ENCODE measurements around the gene CGB8. TPM values are rescaled to one million over a fixed set of nuclear protein-coding genes. Genes with fewer than 3 reads are reported as not detected.

CGB8 gene
- polyA plus RNA-seq, 2 of the 4 experiments (the other 2 are of a cell fraction), result 0.63 to 2.7 TPM

DNA sequence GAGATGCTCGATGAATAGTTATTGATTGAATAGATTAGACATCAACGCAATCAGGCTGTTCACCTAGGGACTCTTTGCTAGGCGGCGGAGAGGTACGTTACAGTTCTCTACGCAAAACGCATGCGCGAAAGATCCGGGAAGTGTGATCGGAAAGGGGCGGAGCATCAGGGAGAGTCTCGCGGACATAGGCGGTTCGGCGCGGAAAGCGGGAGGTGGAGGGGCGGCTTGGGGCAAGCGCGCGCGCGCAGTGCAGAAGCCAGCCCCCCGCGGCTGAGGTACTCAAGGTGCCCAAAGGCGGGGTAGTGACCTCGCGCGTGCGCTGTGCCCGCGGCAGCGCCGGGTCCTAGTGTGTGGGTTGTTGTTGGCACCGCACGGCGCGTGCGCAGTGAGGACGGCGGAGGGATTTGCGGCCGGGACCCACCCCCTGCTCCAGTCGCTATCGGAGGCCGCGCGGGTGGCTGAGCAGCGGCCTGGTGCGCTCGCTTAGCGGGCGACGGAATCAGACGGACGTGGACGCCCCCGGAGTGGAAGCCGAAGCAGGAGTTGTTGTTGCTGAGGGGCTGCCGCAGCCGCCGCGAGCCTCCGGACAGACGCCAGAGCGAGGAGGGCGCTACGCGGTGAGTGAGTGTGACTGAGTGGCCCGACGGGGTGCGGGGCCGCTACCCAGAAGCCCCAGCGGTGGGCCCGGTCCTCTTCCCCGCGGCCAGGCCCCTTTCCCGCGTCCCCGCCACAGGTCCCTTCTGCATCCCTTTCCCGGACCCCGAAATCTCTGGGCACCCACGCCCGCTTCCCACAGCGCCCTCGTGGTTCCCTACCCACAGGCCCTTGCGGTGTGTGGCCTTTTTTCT is 36.3 kb upstream of the CGB8 start, which contains the start of gene SNRNP70 (continued):
- peak; percentile 47; the same call in 1 of the 2 replicates for TF ChIP-seq ATOH8 (CRISPR knock-in tag; IDR thresholded peaks at IDR 0.05; ENCODE audit: low read depth)
- peak; percentile 57; the same call in 1 of the 2 replicates for TF ChIP-seq MYC (IDR thresholded peaks at IDR 0.05; ENCODE audit: borderline replicate concordance, low read length)
- TF ChIP-seq TP53 (CRISPR knock-in tag; IDR thresholded peaks at IDR 0.05), result peak; percentile 92
- peak; percentile 88 for TF ChIP-seq CHD2 (IDR thresholded peaks at IDR 0.05; ENCODE audit: low read length, partially characterized antibody)
- no peak for TF ChIP-seq JUNB (IDR thresholded peaks at IDR 0.05)
- peak; percentile 94 for TF ChIP-seq POLR2A (IDR thresholded peaks at IDR 0.05; ENCODE audit: low read length)
- no peak for TF ChIP-seq ZSCAN20 (CRISPR knock-in tag; IDR thresholded peaks at IDR 0.05)
- TF ChIP-seq MAFK (IDR thresholded peaks at IDR 0.05; ENCODE audit: partially characterized antibody), result no peak
- TF ChIP-seq PBX3 (IDR thresholded peaks at IDR 0.05), result peak; percentile 92
- TF ChIP-seq BHLHE40 (IDR thresholded peaks at IDR 0.05; ENCODE audit: low read depth, low read length), result no peak
- TF ChIP-seq ESRRA (IDR thresholded peaks at IDR 0.05; ENCODE audit: borderline replicate concordance, low read length), result no peak

- TF ChIP-seq REST (IDR thresholded peaks at IDR 0.05) (no peak), CEBPB (IDR thresholded peaks at IDR 0.05) (no peak; a peak in 1 of 4 replicates), PHF8 (IDR thresholded peaks at IDR 0.05; ENCODE audit: borderline replicate concordance, low read depth) (no peak)
- TF ChIP-seq, protein P1, sequence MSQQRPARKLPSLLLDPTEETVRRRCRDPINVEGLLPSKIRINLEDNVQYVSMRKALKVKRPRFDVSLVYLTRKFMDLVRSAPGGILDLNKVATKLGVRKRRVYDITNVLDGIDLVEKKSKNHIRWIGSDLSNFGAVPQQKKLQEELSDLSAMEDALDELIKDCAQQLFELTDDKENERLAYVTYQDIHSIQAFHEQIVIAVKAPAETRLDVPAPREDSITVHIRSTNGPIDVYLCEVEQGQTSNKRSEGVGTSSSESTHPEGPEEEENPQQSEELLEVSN (IDR thresholded peaks at IDR 0.05; ENCODE audit: borderline replicate concordance, low read depth), result no peak
- no peaks in the 10 kb centered on the region for H3K9me3 ChIP-seq
- peak overlapping the region; percentile 27; the same call in 2 of the 3 replicates for H3K4me3 ChIP-seq
- H3K4me2 ChIP-seq, result peak overlapping the region; percentile 73
- H3K27ac ChIP-seq, result peak overlapping the region; percentile 88 to 91
- FAIRE-seq, result no peak
- ChIA-PET CTCF (interaction anchor here (0.8 to 2.6 kb wide), 6 partner anchors 10 to 141 kb away, joined by 3 to 13 read pairs (median 6); partner anchors contain the start of genes KCNA7 and LIN7B), POLR2A (no interaction called here)
- DNase-seq (ENCODE audit: low read depth in 1 of 2, low spot score in 1 of 2), result no peak
- 78% methylated on average over 26 of the region's 26 CpGs for WGBS (ENCODE audit: missing lambda C conversion rate)
- peak in 1 of 2 experiments; percentile 21; a peak in 4 of 6 replicates for ATAC-seq
- peaks cover 20% of the 10 kb centered on the region for H3K4me1 ChIP-seq
Measured at GRCh38 chr19:49084206-49085019, 35.5 kb upstream of the CGB8 start.

Data from A549 (cell line).